H1 (cell line): ENCODE results near the gene TSC22D3. TPM values are rescaled to one million over a fixed set of nuclear protein-coding genes. Genes with fewer than 3 reads are reported as not detected.

Experiments
- CTCF ChIA-PET: fragments of 300-600 bp; sonication (Branson Sonifier 250); formaldehyde crosslinking; loops from one replicate; lab custom pipeline; 2021; ENCODE audit not compliant: partially characterized antibody; lab: Charles Lee
- POLR2A ChIA-PET: fragments of 300-600 bp; sonication (Branson Sonifier 250); formaldehyde crosslinking; loops from one replicate; lab custom pipeline; 2021; ENCODE audit warnings: inconsistent platforms; ENCODE audit not compliant: partially characterized antibody; lab: Charles Lee
- DNase-seq, 2 experiments: peaks; one replicate each; pipeline versions ENCODE4 v3.0.0 to v3.0.0-alpha.2; 2010 to 2022; ENCODE audit warnings: low spot score in 2 of 2, low read depth in 1 of 2, mixed read lengths in 1 of 2
- FAIRE-seq: peaks from 2 replicates; lab custom pipeline; 2011; peaks lifted over from hg19 to GRCh38; lab: Jason Lieb, UNC
- H2AFZ ChIP-seq: 2 replicates; pipeline ENCODE4 v1.8.1; 2012; ENCODE audit warnings: low read length, inconsistent platforms
- H2AK5ac ChIP-seq: 2 replicates; pipeline ENCODE4 v1.6.1; 2013; ENCODE audit warnings: low read depth, low read length
- H2BK120ac ChIP-seq: replicated peaks from 2 replicates; pipeline ENCODE3; 2013; ENCODE audit warnings: low read depth, low read length, inconsistent platforms
- H2BK12ac ChIP-seq: 2 replicates; pipeline ENCODE4 v1.6.1; 2013; ENCODE audit warnings: low read depth, low read length
- H2BK15ac ChIP-seq: 2 replicates; pipeline ENCODE4 v1.6.1; 2013; ENCODE audit warnings: low read length
- H2BK20ac ChIP-seq: 2 replicates; pipeline ENCODE4 v1.6.1; 2013; ENCODE audit warnings: low read length
- H2BK5ac ChIP-seq: 2 replicates; pipeline ENCODE4 v1.6.1; 2013; ENCODE audit warnings: low read depth, low read length
- H3K14ac ChIP-seq: 2 replicates; pipeline ENCODE4 v1.6.1; 2013; ENCODE audit warnings: inconsistent platforms; ENCODE audit not compliant: insufficient read length
- H3K18ac ChIP-seq: 2 replicates; pipeline ENCODE4 v1.6.1; 2013; ENCODE audit warnings: low read length; ENCODE audit errors: extremely low read depth
- H3K23ac ChIP-seq: 2 replicates; pipeline ENCODE4 v1.6.1; 2013; ENCODE audit warnings: inconsistent platforms; ENCODE audit not compliant: insufficient read length
- H3K23me2 ChIP-seq: 2 replicates; pipeline ENCODE4 v1.6.1; 2013; ENCODE audit warnings: low read depth, low read length
- H3K27ac ChIP-seq: 2 replicates; pipeline ENCODE4 v1.6.1; 2011; ENCODE audit warnings: low read depth, low read length, inconsistent platforms
- H3K27me3 ChIP-seq, 4 experiments: replicated peaks in 1 of 4; 1 replicate in 1 of 4; 2 replicates in 3 of 4; pipeline versions ENCODE4 v1.6.1 to v1.8.1; 2011 to 2013; ENCODE audit warnings: low read length in 3 of 4, mild to moderate bottlenecking in 3 of 4, inconsistent platforms in 2 of 4, mixed read lengths in 2 of 4, moderate library complexity in 1 of 4; ENCODE audit not compliant: control insufficient read depth in 3 of 4, insufficient read depth in 3 of 4; ENCODE audit errors: extremely low read depth in 1 of 4
- H3K36me3 ChIP-seq, 4 experiments: 2 replicates each; pipeline versions ENCODE4 v1.6.1 to v1.8.1; 2011 to 2013; ENCODE audit warnings: mild to moderate bottlenecking in 4 of 4, low read length in 3 of 4, moderate library complexity in 2 of 4, control low read depth in 1 of 4, inconsistent platforms in 1 of 4; ENCODE audit not compliant: insufficient read depth in 4 of 4, control insufficient read depth in 2 of 4
- H3K4ac ChIP-seq: replicated peaks from 2 replicates; pipeline ENCODE3; 2013; ENCODE audit warnings: low read length, low read depth, mixed read lengths, inconsistent platforms; ENCODE audit not compliant: insufficient read length
- H3K4me1 ChIP-seq, 4 experiments: replicated peaks in 1 of 4; 1 replicate in 1 of 4; 2 replicates in 3 of 4; pipeline versions ENCODE4 v1.6.1 to v1.8.1; 2011 to 2013; ENCODE audit warnings: low read length in 3 of 4, inconsistent platforms in 2 of 4, mixed read lengths in 1 of 4; ENCODE audit not compliant: insufficient read depth in 4 of 4, control insufficient read depth in 3 of 4
- H3K4me2 ChIP-seq, 2 experiments: 2 replicates each; pipeline versions ENCODE4 v1.6.1 to v1.8.1; 2011 to 2013; ENCODE audit warnings: low read depth in 2 of 2, low read length in 2 of 2, control low read depth in 1 of 2, inconsistent platforms in 1 of 2, mild to moderate bottlenecking in 1 of 2; ENCODE audit not compliant: insufficient read depth in 1 of 2
- H3K4me3 ChIP-seq, 4 experiments: fragments of 200-600, 300-600 bp in 1 of 4; sonication (generic), shearing (Covaris generic), sonication (Bioruptor Twin) in 1 of 4; 2 replicates each; pipeline versions ENCODE4 v1.5.1 to v1.8.1; 2011 to 2016; ENCODE audit warnings: low read length in 4 of 4, low read depth in 3 of 4, control low read depth in 2 of 4, inconsistent platforms in 2 of 4, mild to moderate bottlenecking in 2 of 4, mixed read lengths in 1 of 4, moderate library complexity in 1 of 4; ENCODE audit not compliant: insufficient read depth in 2 of 4; ENCODE audit errors: extremely low read depth in 1 of 4
- H3K56ac ChIP-seq: replicated peaks from 2 replicates; pipeline ENCODE3; 2013; ENCODE audit warnings: low read depth, mild to moderate bottlenecking, mixed read lengths, low read length, inconsistent platforms; ENCODE audit not compliant: insufficient read length
- H3K79me1 ChIP-seq: 2 replicates; pipeline ENCODE4 v1.6.1; 2013; ENCODE audit warnings: low read depth, low read length, control low read depth
- H3K79me2 ChIP-seq, 2 experiments: 2 replicates each; pipeline versions ENCODE4 v1.6.1 to v1.8.1; 2012 to 2013; ENCODE audit warnings: low read length in 2 of 2, mild to moderate bottlenecking in 2 of 2, inconsistent platforms in 1 of 2; ENCODE audit not compliant: insufficient read depth in 2 of 2, control insufficient read depth in 1 of 2
- H3K9ac ChIP-seq, 4 experiments: replicated peaks in 1 of 4; 1 replicate in 1 of 4; 2 replicates in 3 of 4; pipeline versions ENCODE4 v1.6.1 to v1.8.1; 2011 to 2013; ENCODE audit warnings: low read depth in 3 of 4, low read length in 3 of 4, control low read depth in 2 of 4, mild to moderate bottlenecking in 2 of 4, moderate library complexity in 2 of 4, inconsistent platforms in 1 of 4; ENCODE audit errors: extremely low read depth in 1 of 4
- H3K9me3 ChIP-seq, 2 experiments: 2 replicates each; pipeline versions ENCODE4 v1.6.1 to v1.8.1; 2012 to 2013; ENCODE audit warnings: mild to moderate bottlenecking in 2 of 2, moderate library complexity in 2 of 2, control low read depth in 1 of 2, inconsistent platforms in 1 of 2, low read depth in 1 of 2, low read length in 1 of 2, mixed read lengths in 1 of 2; ENCODE audit not compliant: insufficient read depth in 2 of 2
- H4K20me1 ChIP-seq, 2 experiments: replicated peaks in 1 of 2; 2 replicates each; pipeline versions ENCODE3 to v1.8.1; 2011 to 2013; ENCODE audit warnings: inconsistent platforms in 2 of 2, low read length in 2 of 2, mild to moderate bottlenecking in 1 of 2; ENCODE audit not compliant: insufficient read depth in 2 of 2, control insufficient read depth in 1 of 2
- H4K5ac ChIP-seq: 2 replicates; pipeline ENCODE4 v1.6.1; 2013; ENCODE audit warnings: low read length, low read depth, mixed read lengths, inconsistent platforms; ENCODE audit not compliant: insufficient read length
- H4K8ac ChIP-seq: 2 replicates; pipeline ENCODE4 v1.8.0; 2013; ENCODE audit warnings: mild to moderate bottlenecking, moderate library complexity, low read length, inconsistent platforms; ENCODE audit not compliant: insufficient read depth; ENCODE audit errors: extremely low read depth
- H4K91ac ChIP-seq: replicated peaks from 2 replicates; pipeline ENCODE3; 2013; ENCODE audit warnings: low read length, mixed read lengths, inconsistent platforms; ENCODE audit not compliant: insufficient read length
- ASH2L ChIP-seq: fragments of 200-600, 300-600 bp; sonication (generic); IDR thresholded peaks from one replicate; pipeline ENCODE4 v1.7.1; 2017; ENCODE audit warnings: low read length
- BACH1 ChIP-seq: IDR thresholded peaks from 2 replicates; pipeline ENCODE4 v1.6.1; 2012; ENCODE audit warnings: low read length, improper control_type of control experiment
- BRCA1 ChIP-seq: IDR thresholded peaks from 2 replicates; pipeline ENCODE4 v1.6.1; 2012; ENCODE audit warnings: low read depth, low read length, improper control_type of control experiment
- CTCF ChIP-seq, 3 experiments: IDR thresholded peaks; 1 replicate in 2 of 3; 2 replicates in 1 of 3; pipeline versions ENCODE4 v1.5.1 to v1.6.1; 2011; ENCODE audit warnings: low read length in 3 of 3, mild to moderate bottlenecking in 3 of 3, inconsistent platforms in 2 of 3, low read depth in 1 of 3, moderate library complexity in 1 of 3; ENCODE audit not compliant: insufficient read depth in 1 of 3; ENCODE audit errors: control extremely low read depth in 1 of 3
- EZH2 ChIP-seq: fragments of 200-600 bp; sonication (generic); IDR thresholded peaks from 2 replicates; pipeline ENCODE4 v1.7.1; 2012; ENCODE audit warnings: low read depth, mild to moderate bottlenecking, moderate library complexity, low read length, inconsistent platforms; ENCODE audit not compliant: severe bottlenecking
- POLR2A ChIP-seq, 2 experiments: IDR thresholded peaks; 1 replicate in 1 of 2; 2 replicates in 1 of 2; pipeline ENCODE4 v1.6.1; 2011; ENCODE audit warnings: low read depth in 2 of 2, low read length in 2 of 2, mild to moderate bottlenecking in 2 of 2; ENCODE audit errors: control extremely low read depth in 1 of 2
- RBBP5 ChIP-seq: IDR thresholded peaks from 2 replicates; pipeline ENCODE4 v1.7.1; 2012; ENCODE audit warnings: low read depth, mild to moderate bottlenecking, inconsistent platforms, low read length, moderate library complexity, borderline replicate concordance
- SP1 ChIP-seq: IDR thresholded peaks from 2 replicates; pipeline ENCODE4 v1.6.1; 2011; ENCODE audit warnings: low read depth, low read length
- TAF1 ChIP-seq: IDR thresholded peaks from 2 replicates; pipeline ENCODE4 v1.6.1; 2011; ENCODE audit warnings: mild to moderate bottlenecking, low read depth, low read length
- ZNF274 ChIP-seq: IDR thresholded peaks from 2 replicates; pipeline ENCODE4 v1.7.0; 2012; ENCODE audit warnings: low read length, borderline replicate concordance; ENCODE audit errors: extremely low read depth
- WGBS, 2 experiments: shearing (Covaris generic) in 1 of 2; methylation state at CpG; one replicate each; pipeline versions ENCODE4 v1.1.6 to v1.1.7; 2013 to 2015; ENCODE audit warnings: low lambda C conversion rate in 2 of 2, mixed read lengths in 2 of 2, inconsistent platforms in 1 of 2, low coverage in 1 of 2, missing lambda C conversion rate in 1 of 2; ENCODE audit not compliant: insufficient replicate concordance in 2 of 2, insufficient coverage in 1 of 2, insufficient read length in 1 of 2; ENCODE audit errors: extremely low coverage in 1 of 2, missing lambda C conversion rate in 1 of 2; 5-methylcytosine and 5-hydroxymethylcytosine counted together
- polyA plus RNA-seq, 7 experiments: library from polyadenylated mRNA; depleted of rRNA in 3 of 7; stranded (reverse) in 5 of 7; unstranded in 2 of 7; fragments of >200 nt in 5 of 7; fragments of 200-250 nt in 2 of 7; gene quantifications; 1 replicate in 5 of 7; 2 replicates in 1 of 7; 4 replicates in 1 of 7; pipeline versions ENCODE4 v1.2.1 to v1.2.3, GENCODE V29; 2011 to 2013; ENCODE audit warnings: missing spikeins in 2 of 7, mixed read lengths in 2 of 7
- total RNA-seq: library from RNA; stranded (reverse); fragmentation: NEBNext Ultra II Directional; extraction: Animal tissue kit (Norgen Biotek cat#: 25700); gene quantifications from 2 replicates; pipeline ENCODE4 v1.2.1, GENCODE V29; 2021

The TSC22D3 gene
- total and polyA plus RNA-seq, 2 of the 8 experiments (the other 6 are each of a cell fraction or from before 2014, with no cell fraction given): 7.6 to 12.9 TPM

- Histone ChIP-seq H3K27ac (no peak overlapping the region; the same call in 1 of the 2 replicates), H3K4me1 (peaks cover 0 to 19% (median 10%) of the 10 kb centered on the region in 4 experiments; a peak in 6 of 7 replicates), H2AK5ac (no peak overlapping the region), H3K36me3 (no peaks in the 10 kb centered on the region), H2BK120ac (no peak overlapping the region), H3K27me3 (no peaks in the 10 kb centered on the region), H4K8ac (peak overlapping the region; percentile 14; the same call in 1 of the 2 replicates), H3K18ac (no peak overlapping the region; the same call in 1 of the 2 replicates), H4K91ac (peak overlapping the region; percentile 42), H3K23me2 (no peaks in the 10 kb centered on the region), H3K9ac (no peak overlapping the region), H4K5ac (no peak overlapping the region), H3K14ac (no peak overlapping the region), H2BK20ac (no peak overlapping the region), H3K4me3 (no peak overlapping the region), H3K79me1 (no peaks in the 10 kb centered on the region), H4K20me1 (no peaks in the 10 kb centered on the region), H3K4me2 (peak overlapping the region; percentile 28 to 53; a peak in 2 of 4 replicates), H3K79me2 (no peaks in the 10 kb centered on the region), H2BK12ac (0 out of 2 replicates have a peak overlapping the region, but pooled peaks have one; percentile 17), H3K23ac (no peak overlapping the region), H2BK15ac (no peak overlapping the region), H3K9me3 (no peaks in the 10 kb centered on the region), H3K56ac (no peak overlapping the region), H2AFZ (no peak overlapping the region), H3K4ac (no peak overlapping the region), H2BK5ac (peak overlapping the region; percentile 81; the same call in 1 of the 2 replicates)
- ChIA-PET POLR2A (interaction anchor here (0.6 to 4.7 kb wide), 6 partner anchors 10 to 63 kb away, joined by 3 to 51 read pairs (median 4); no protein-coding TSS in a partner anchor), CTCF (interaction anchor here (0.8 to 4.7 kb wide), 6 partner anchors 13 to 203 kb away, joined by 3 to 50 read pairs (median 4); no protein-coding TSS in a partner anchor)
- DNase-seq (no peak), FAIRE-seq (peak; percentile 39)
- WGBS, 2 experiments: 60% methylated on average over 3 of the region's 7 CpGs; no CpG with 5 or more reads in 1 of the 2 experiments
- TF ChIP-seq BACH1 (peak; percentile 30; the same call in 1 of the 2 replicates), RBBP5 (peak; percentile 35; the same call in 1 of the 2 replicates), SP1 (no peak), POLR2A (IDR thresholded peaks at IDR 0.05; ENCODE audit: control extremely low read depth in 1 of 2, low read depth in 2 of 2, low read length in 2 of 2) (0 out of 3 replicates have a peak, but pooled peaks of 1 of the 2 experiments have one; percentile 32), ZNF274 (no peak), TAF1 (0 out of 2 replicates have a peak, but pooled peaks have one; percentile 15), ASH2L (no peak), EZH2 (no peak), CTCF (IDR thresholded peaks at IDR 0.05; ENCODE audit: control extremely low read depth in 1 of 3, insufficient read depth in 1 of 3, low read depth in 1 of 3, low read length in 3 of 3) (no peak), BRCA1 (no peak)
These were observed 43.6 kb downstream of the TSC22D3 start for GRCh38 chrX:107731831-107732502.
